GM12878 (cell line): ENCODE data around the gene TRPM6.

ENCODE experiments used
- NRF1 ChIP-seq: conservative IDR thresholded peaks from 2 replicates; pipeline ENCODE4 v1.6.1; 2011; ENCODE audit warnings: mild to moderate bottlenecking, low read depth, low read length, improper control_type of control experiment
- POLR2A ChIP-seq: IDR thresholded peaks from 2 replicates; pipeline ENCODE4 v1.6.1; 2011; ENCODE audit warnings: low read depth, mild to moderate bottlenecking, low read length
- SREBF2 ChIP-seq: IDR thresholded peaks from 2 replicates; pipeline ENCODE4 v1.6.1; 2012; ENCODE audit warnings: mild to moderate bottlenecking, low read length
- SUPT20H ChIP-seq: IDR thresholded peaks from 2 replicates; pipeline ENCODE4 v1.6.1; 2011; ENCODE audit warnings: low read depth, mild to moderate bottlenecking, low read length, moderate library complexity, borderline replicate concordance; ENCODE audit not compliant: control insufficient read depth
- TBL1XR1 ChIP-seq: IDR thresholded peaks from 2 replicates; pipeline ENCODE4 v1.6.1; 2012; ENCODE audit warnings: low read depth, low read length, improper control_type of control experiment
- TF ChIP-seq, protein P1 (sequence below), 3 experiments: IDR thresholded peaks in 2 of 3; conservative IDR thresholded peaks in 1 of 3; 2 replicates each; pipeline ENCODE4 v1.5.1; 2011; ENCODE audit warnings: low read depth in 3 of 3, low read length in 3 of 3, mild to moderate bottlenecking in 3 of 3, control low read depth in 2 of 3, moderate library complexity in 2 of 3, inconsistent platforms in 1 of 3, mixed read lengths in 1 of 3; ENCODE audit not compliant: control insufficient read depth in 2 of 3, insufficient read depth in 1 of 3; ENCODE audit errors: extremely low read depth in 1 of 3
- TF ChIP-seq, protein P2 (sequence below): IDR thresholded peaks from 2 replicates; pipeline ENCODE4 v1.6.1; 2011; ENCODE audit warnings: borderline replicate concordance, low read depth, mild to moderate bottlenecking, moderate library complexity, mixed read lengths, low read length; ENCODE audit not compliant: insufficient read depth; ENCODE audit errors: extremely low read length
- TF ChIP-seq, protein P3 (sequence below): IDR thresholded peaks from 2 replicates; pipeline ENCODE4 v1.6.1; 2012; ENCODE audit warnings: mild to moderate bottlenecking, low read depth, low read length

DNA sequence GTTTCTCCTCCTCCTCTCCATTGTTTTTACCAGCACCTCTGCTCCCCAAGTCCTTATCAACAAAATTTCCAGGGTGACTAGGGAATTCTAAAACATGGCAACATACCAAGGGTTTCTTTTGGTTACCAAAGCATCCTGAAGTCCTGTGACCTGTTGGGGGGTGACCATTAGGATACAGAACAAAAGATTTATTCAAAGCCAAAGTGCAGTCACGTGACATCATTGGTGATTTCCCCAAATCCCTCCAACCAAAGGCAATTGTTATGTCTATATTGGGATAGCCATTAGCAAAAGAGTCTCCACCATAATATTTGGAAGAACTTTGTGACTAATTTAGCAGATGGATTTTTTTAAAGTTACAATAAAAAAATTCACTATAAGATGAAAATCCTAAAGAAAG lies 168.4 kb downstream of the TRPM6 start:
- TF ChIP-seq, protein P1, sequence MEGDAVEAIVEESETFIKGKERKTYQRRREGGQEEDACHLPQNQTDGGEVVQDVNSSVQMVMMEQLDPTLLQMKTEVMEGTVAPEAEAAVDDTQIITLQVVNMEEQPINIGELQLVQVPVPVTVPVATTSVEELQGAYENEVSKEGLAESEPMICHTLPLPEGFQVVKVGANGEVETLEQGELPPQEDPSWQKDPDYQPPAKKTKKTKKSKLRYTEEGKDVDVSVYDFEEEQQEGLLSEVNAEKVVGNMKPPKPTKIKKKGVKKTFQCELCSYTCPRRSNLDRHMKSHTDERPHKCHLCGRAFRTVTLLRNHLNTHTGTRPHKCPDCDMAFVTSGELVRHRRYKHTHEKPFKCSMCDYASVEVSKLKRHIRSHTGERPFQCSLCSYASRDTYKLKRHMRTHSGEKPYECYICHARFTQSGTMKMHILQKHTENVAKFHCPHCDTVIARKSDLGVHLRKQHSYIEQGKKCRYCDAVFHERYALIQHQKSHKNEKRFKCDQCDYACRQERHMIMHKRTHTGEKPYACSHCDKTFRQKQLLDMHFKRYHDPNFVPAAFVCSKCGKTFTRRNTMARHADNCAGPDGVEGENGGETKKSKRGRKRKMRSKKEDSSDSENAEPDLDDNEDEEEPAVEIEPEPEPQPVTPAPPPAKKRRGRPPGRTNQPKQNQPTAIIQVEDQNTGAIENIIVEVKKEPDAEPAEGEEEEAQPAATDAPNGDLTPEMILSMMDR (IDR thresholded peaks at IDR 0.05 in 2 of 3, conservative IDR thresholded peaks at IDR 0.05 in 1 of 3; ENCODE audit: control insufficient read depth in 2 of 3, extremely low read depth in 1 of 3, insufficient read depth in 1 of 3, low read depth in 3 of 3, low read length in 3 of 3), result no peak
- TF ChIP-seq NRF1 (no peak), POLR2A (no peak), SUPT20H (no peak), SREBF2 (no peak), TBL1XR1 (no peak)
- TF ChIP-seq, protein P2, sequence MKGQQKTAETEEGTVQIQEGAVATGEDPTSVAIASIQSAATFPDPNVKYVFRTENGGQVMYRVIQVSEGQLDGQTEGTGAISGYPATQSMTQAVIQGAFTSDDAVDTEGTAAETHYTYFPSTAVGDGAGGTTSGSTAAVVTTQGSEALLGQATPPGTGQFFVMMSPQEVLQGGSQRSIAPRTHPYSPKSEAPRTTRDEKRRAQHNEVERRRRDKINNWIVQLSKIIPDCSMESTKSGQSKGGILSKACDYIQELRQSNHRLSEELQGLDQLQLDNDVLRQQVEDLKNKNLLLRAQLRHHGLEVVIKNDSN, result no peak
- TF ChIP-seq, protein P3, sequence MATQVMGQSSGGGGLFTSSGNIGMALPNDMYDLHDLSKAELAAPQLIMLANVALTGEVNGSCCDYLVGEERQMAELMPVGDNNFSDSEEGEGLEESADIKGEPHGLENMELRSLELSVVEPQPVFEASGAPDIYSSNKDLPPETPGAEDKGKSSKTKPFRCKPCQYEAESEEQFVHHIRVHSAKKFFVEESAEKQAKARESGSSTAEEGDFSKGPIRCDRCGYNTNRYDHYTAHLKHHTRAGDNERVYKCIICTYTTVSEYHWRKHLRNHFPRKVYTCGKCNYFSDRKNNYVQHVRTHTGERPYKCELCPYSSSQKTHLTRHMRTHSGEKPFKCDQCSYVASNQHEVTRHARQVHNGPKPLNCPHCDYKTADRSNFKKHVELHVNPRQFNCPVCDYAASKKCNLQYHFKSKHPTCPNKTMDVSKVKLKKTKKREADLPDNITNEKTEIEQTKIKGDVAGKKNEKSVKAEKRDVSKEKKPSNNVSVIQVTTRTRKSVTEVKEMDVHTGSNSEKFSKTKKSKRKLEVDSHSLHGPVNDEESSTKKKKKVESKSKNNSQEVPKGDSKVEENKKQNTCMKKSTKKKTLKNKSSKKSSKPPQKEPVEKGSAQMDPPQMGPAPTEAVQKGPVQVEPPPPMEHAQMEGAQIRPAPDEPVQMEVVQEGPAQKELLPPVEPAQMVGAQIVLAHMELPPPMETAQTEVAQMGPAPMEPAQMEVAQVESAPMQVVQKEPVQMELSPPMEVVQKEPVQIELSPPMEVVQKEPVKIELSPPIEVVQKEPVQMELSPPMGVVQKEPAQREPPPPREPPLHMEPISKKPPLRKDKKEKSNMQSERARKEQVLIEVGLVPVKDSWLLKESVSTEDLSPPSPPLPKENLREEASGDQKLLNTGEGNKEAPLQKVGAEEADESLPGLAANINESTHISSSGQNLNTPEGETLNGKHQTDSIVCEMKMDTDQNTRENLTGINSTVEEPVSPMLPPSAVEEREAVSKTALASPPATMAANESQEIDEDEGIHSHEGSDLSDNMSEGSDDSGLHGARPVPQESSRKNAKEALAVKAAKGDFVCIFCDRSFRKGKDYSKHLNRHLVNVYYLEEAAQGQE, result no peak
